ENCODE measurements around the gene MKRN2.
"Not testable (repeated sequence)": the region's sequence is repeated elsewhere in the genome, so short reads cannot be mapped to it uniquely, and the experiment has no call there.

MKRN2 gene

GRCh38 chr3:12556690-12557472 is at the start of gene MKRN2:
Gene MKRN2, plus strand, starts transcription at chr3:12557087. Its CDS starts 64 bp downstream, at chr3:12557151.
- in situ Hi-C loops (cut with MboI; ENCODE audit: low sequenced_read_pairs): no loop called here

- in situ Hi-C loops (cut with MboI; ENCODE audit: low sequenced_read_pairs): no loop called here
Observed at GRCh38 chr3:12507591-12508281, 49.2 kb upstream of the MKRN2 start.

GRCh38 chr3:12508291-12508700 is 48.6 kb upstream of the MKRN2 start:
- in situ Hi-C loops (cut with MboI; ENCODE audit: low sequenced_read_pairs): no loop called here

GRCh38 chr3:12509466-12509865 is 47.4 kb upstream of the MKRN2 start:
- in situ Hi-C loops (cut with MboI; ENCODE audit: low sequenced_read_pairs): no loop called here

GRCh38 chr3:12512534-12513118 is 44.3 kb upstream of the MKRN2 start:
- in situ Hi-C loops (cut with MboI; ENCODE audit: low sequenced_read_pairs): no loop called here

GRCh38 chr3:12513694-12514446 is 43.0 kb upstream of the MKRN2 start:
- in situ Hi-C loops (cut with MboI; ENCODE audit: low sequenced_read_pairs): no loop called here

GRCh38 chr3:12515631-12516030 is 41.3 kb upstream of the MKRN2 start:
- in situ Hi-C loops (cut with MboI; ENCODE audit: low sequenced_read_pairs): no loop called here

GRCh38 chr3:12516873-12517272 is 40.0 kb upstream of the MKRN2 start:
- in situ Hi-C loops (cut with MboI; ENCODE audit: low sequenced_read_pairs): no loop called here

- in situ Hi-C loops (cut with MboI; ENCODE audit: low sequenced_read_pairs): no loop called here
Observed at GRCh38 chr3:12518261-12519028, 38.4 kb upstream of the MKRN2 start.

GRCh38 chr3:12521010-12521409 is 35.9 kb upstream of the MKRN2 start:
- in situ Hi-C loops (cut with MboI; ENCODE audit: low sequenced_read_pairs): no loop called here

- in situ Hi-C loops (cut with MboI; ENCODE audit: low sequenced_read_pairs): no loop called here
Observed at GRCh38 chr3:12522721-12523120, 34.2 kb upstream of the MKRN2 start.

- in situ Hi-C loops (cut with MboI; ENCODE audit: low sequenced_read_pairs): no loop called here
Observed at GRCh38 chr3:12527757-12528143, 29.1 kb upstream of the MKRN2 start.

GRCh38 chr3:12532182-12532581 is 24.7 kb upstream of the MKRN2 start:
- in situ Hi-C loops (cut with MboI; ENCODE audit: low sequenced_read_pairs): no loop called here

- in situ Hi-C loops (cut with MboI; ENCODE audit: low sequenced_read_pairs): no loop called here
Observed at GRCh38 chr3:12536423-12536822, 20.5 kb upstream of the MKRN2 start.

GRCh38 chr3:12541625-12542024 is 15.3 kb upstream of the MKRN2 start:
- in situ Hi-C loops (cut with MboI; ENCODE audit: low sequenced_read_pairs): no loop called here

GRCh38 chr3:12543497-12543896 is 13.4 kb upstream of the MKRN2 start:
- in situ Hi-C loops (cut with MboI; ENCODE audit: low sequenced_read_pairs): not testable (repeated sequence)

GRCh38 chr3:12544652-12545472 is 12.0 kb upstream of the MKRN2 start:
- in situ Hi-C loops (cut with MboI; ENCODE audit: low sequenced_read_pairs): no loop called here

GRCh38 chr3:12545473-12545791 is 11.5 kb upstream of the MKRN2 start, which contains the start of gene MKRN2OS:
Gene MKRN2OS, minus strand, starts transcription at chr3:12545499. Its CDS starts 35 bp downstream, at chr3:12545464.
- in situ Hi-C loops (cut with MboI; ENCODE audit: low sequenced_read_pairs): no loop called here

GRCh38 chr3:12549971-12550760 is 6.7 kb upstream of the MKRN2 start:
- in situ Hi-C loops (cut with MboI; ENCODE audit: low sequenced_read_pairs): no loop called here
